WTC11 (cell line): ENCODE measurements around the gene CLCF1. TPM values are rescaled to one million over a fixed set of nuclear protein-coding genes. Genes with fewer than 3 reads are reported as not detected.

Experiments used
- ATAC-seq: fragments of 200-7000 bp; cut with Tn5 transposase; 2 replicates; pipeline ENCODE4 v1.10.0; 2021; ENCODE audit warnings: mild to moderate bottlenecking, moderate library complexity
- CTCF ChIA-PET: fragments of 300-600 bp; sonication (Branson Sonifier 250); formaldehyde crosslinking; loops from one replicate; lab custom pipeline; 2021; ENCODE audit warnings: antibody characterized with exemption; lab: Charles Lee
- POLR2A ChIA-PET: fragments of 350-600 bp; sonication (Branson Sonifier 250); formaldehyde crosslinking; loops from one replicate; lab custom pipeline; 2021; ENCODE audit warnings: antibody characterized with exemption; lab: Charles Lee
- DNase-seq: peaks from one replicate; pipeline ENCODE4 v3.0.0; 2021; ENCODE audit warnings: low spot score
- H3K27ac Mint-ChIP-seq: 2 replicates; pipeline ENCODE4 v1.8.0; 2021; ENCODE audit warnings: mixed read lengths
- H3K27me3 Mint-ChIP-seq: 2 replicates; pipeline ENCODE4 v1.8.0; 2021; ENCODE audit warnings: low read depth, mild to moderate bottlenecking, moderate library complexity, mixed read lengths
- H3K36me3 Mint-ChIP-seq: 2 replicates; pipeline ENCODE4 v1.8.0; 2021; ENCODE audit warnings: mixed read lengths
- H3K4me1 Mint-ChIP-seq: 2 replicates; pipeline ENCODE4 v1.8.0; 2022; ENCODE audit warnings: mixed read lengths
- H3K4me3 Mint-ChIP-seq: 2 replicates; pipeline ENCODE4 v1.8.0; 2021; ENCODE audit warnings: mild to moderate bottlenecking, moderate library complexity, mixed read lengths
- H3K9me3 Mint-ChIP-seq: 2 replicates; pipeline ENCODE4 v1.8.0; 2021; ENCODE audit warnings: mixed read lengths
- CREM ChIP-seq: sonication (generic); formaldehyde crosslinking; IDR thresholded peaks from 2 replicates; pipeline ENCODE4 v1.8.1; 2022; ENCODE audit warnings: mild to moderate bottlenecking, missing genetic modification reagents, moderate library complexity
- GTF2I ChIP-seq: fragments of 250-450 bp; sonication (Bioruptor Pico); conservative IDR thresholded peaks from 2 replicates; pipeline ENCODE4 v1.4.0; 2021; ENCODE audit warnings: mild to moderate bottlenecking
- NFYB ChIP-seq: sonication (generic); formaldehyde crosslinking; conservative IDR thresholded peaks from 2 replicates; pipeline ENCODE4 v1.8.0; 2022; ENCODE audit warnings: low read depth, missing genetic modification reagents
- PREB ChIP-seq: sonication (generic); formaldehyde crosslinking; IDR thresholded peaks from 2 replicates; pipeline ENCODE4 v1.8.1; 2022; ENCODE audit warnings: mild to moderate bottlenecking, missing genetic modification reagents, moderate library complexity, borderline replicate concordance
- PRRX2 ChIP-seq: fragments of 250-450 bp; sonication (Bioruptor Pico); IDR thresholded peaks from 2 replicates; pipeline ENCODE4 v1.8.0; 2021; ENCODE audit warnings: mild to moderate bottlenecking
- TCF7 ChIP-seq: sonication (generic); formaldehyde crosslinking; IDR thresholded peaks from 2 replicates; pipeline ENCODE4 v1.8.0; 2022; ENCODE audit warnings: mild to moderate bottlenecking, low read depth, missing genetic modification reagents, moderate library complexity
- TP53 ChIP-seq: sonication (generic); formaldehyde crosslinking; IDR thresholded peaks from 2 replicates; pipeline ENCODE4 v1.8.1; 2023; ENCODE audit warnings: mild to moderate bottlenecking, missing genetic modification reagents
- ZNF121 ChIP-seq: sonication (generic); formaldehyde crosslinking; IDR thresholded peaks from 2 replicates; pipeline ENCODE4 v1.8.0; 2023; ENCODE audit warnings: missing genetic modification reagents
- ZNF317 ChIP-seq: sonication (generic); formaldehyde crosslinking; IDR thresholded peaks from 2 replicates; pipeline ENCODE4 v1.8.1; 2023; ENCODE audit warnings: low read depth, mild to moderate bottlenecking, moderate library complexity, missing genetic modification reagents, borderline replicate concordance
- ZNF423 ChIP-seq: fragments of 250-450 bp; sonication (Bioruptor Pico); IDR thresholded peaks from 2 replicates; pipeline ENCODE4 v2.1.2; 2022; ENCODE audit warnings: mild to moderate bottlenecking, moderate library complexity
- total RNA-seq: library from RNA; stranded (reverse); gene quantifications from 3 replicates; pipeline ENCODE4 v1.2.3, GENCODE V29; 2021
- TF ChIP-seq, protein P1 (sequence below): sonication (generic); formaldehyde crosslinking; IDR thresholded peaks from 2 replicates; pipeline ENCODE4 v1.8.1; 2023; ENCODE audit warnings: mild to moderate bottlenecking, missing genetic modification reagents
- TF ChIP-seq, protein P2 (sequence below): sonication (generic); formaldehyde crosslinking; IDR thresholded peaks from 2 replicates; pipeline ENCODE4 v1.8.0; 2022; ENCODE audit warnings: mild to moderate bottlenecking, missing genetic modification reagents
- TF ChIP-seq, protein P3 (sequence below): fragments of 250-450 bp; sonication (Bioruptor Pico); IDR thresholded peaks from 2 replicates; pipeline ENCODE4 v1.9.0; 2021; ENCODE audit warnings: mild to moderate bottlenecking
- TF ChIP-seq, protein P4 (sequence below): sonication (generic); formaldehyde crosslinking; IDR thresholded peaks from 2 replicates; pipeline ENCODE4 v1.8.1; 2022; ENCODE audit warnings: low read depth, missing genetic modification reagents, borderline replicate concordance
- TF ChIP-seq, protein P5 (sequence below): fragments of 200-600 bp; IDR thresholded peaks from 2 replicates; pipeline ENCODE4 v1.8.0; 2022; ENCODE audit warnings: antibody characterized with exemption
- TF ChIP-seq, protein P6 (sequence below): sonication (generic); formaldehyde crosslinking; IDR thresholded peaks from 2 replicates; pipeline ENCODE4 v1.8.1; 2022; ENCODE audit warnings: mild to moderate bottlenecking, moderate library complexity, missing genetic modification reagents
- TF ChIP-seq, protein P7 (sequence below): sonication (generic); formaldehyde crosslinking; IDR thresholded peaks from 2 replicates; pipeline ENCODE4 v1.8.0; 2023; ENCODE audit warnings: mild to moderate bottlenecking, missing genetic modification reagents

The CLCF1 gene
- total RNA-seq, 1 experiment from 2014 or later = 0.92 TPM

- Mint-ChIP-seq H3K27me3 (peaks cover 69% of the 10 kb centered on the region), H3K36me3 (no peaks in the 10 kb centered on the region)
- DNase-seq = no peak
- TF ChIP-seq, protein P1, sequence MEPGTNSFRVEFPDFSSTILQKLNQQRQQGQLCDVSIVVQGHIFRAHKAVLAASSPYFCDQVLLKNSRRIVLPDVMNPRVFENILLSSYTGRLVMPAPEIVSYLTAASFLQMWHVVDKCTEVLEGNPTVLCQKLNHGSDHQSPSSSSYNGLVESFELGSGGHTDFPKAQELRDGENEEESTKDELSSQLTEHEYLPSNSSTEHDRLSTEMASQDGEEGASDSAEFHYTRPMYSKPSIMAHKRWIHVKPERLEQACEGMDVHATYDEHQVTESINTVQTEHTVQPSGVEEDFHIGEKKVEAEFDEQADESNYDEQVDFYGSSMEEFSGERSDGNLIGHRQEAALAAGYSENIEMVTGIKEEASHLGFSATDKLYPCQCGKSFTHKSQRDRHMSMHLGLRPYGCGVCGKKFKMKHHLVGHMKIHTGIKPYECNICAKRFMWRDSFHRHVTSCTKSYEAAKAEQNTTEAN (CRISPR knock-in tag) = no peak
- no peak for TF ChIP-seq PRRX2 (CRISPR knock-in tag)
- TF ChIP-seq, protein P2, sequence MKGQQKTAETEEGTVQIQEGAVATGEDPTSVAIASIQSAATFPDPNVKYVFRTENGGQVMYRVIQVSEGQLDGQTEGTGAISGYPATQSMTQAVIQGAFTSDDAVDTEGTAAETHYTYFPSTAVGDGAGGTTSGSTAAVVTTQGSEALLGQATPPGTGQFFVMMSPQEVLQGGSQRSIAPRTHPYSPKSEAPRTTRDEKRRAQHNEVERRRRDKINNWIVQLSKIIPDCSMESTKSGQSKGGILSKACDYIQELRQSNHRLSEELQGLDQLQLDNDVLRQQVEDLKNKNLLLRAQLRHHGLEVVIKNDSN (CRISPR knock-in tag) = no peak
- TF ChIP-seq, protein P3, sequence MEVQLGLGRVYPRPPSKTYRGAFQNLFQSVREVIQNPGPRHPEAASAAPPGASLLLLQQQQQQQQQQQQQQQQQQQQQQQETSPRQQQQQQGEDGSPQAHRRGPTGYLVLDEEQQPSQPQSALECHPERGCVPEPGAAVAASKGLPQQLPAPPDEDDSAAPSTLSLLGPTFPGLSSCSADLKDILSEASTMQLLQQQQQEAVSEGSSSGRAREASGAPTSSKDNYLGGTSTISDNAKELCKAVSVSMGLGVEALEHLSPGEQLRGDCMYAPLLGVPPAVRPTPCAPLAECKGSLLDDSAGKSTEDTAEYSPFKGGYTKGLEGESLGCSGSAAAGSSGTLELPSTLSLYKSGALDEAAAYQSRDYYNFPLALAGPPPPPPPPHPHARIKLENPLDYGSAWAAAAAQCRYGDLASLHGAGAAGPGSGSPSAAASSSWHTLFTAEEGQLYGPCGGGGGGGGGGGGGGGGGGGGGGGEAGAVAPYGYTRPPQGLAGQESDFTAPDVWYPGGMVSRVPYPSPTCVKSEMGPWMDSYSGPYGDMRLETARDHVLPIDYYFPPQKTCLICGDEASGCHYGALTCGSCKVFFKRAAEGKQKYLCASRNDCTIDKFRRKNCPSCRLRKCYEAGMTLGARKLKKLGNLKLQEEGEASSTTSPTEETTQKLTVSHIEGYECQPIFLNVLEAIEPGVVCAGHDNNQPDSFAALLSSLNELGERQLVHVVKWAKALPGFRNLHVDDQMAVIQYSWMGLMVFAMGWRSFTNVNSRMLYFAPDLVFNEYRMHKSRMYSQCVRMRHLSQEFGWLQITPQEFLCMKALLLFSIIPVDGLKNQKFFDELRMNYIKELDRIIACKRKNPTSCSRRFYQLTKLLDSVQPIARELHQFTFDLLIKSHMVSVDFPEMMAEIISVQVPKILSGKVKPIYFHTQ = no peak
- no peak for TF ChIP-seq ZNF423
- no peak for TF ChIP-seq PREB (CRISPR knock-in tag)
- TF ChIP-seq, protein P4, sequence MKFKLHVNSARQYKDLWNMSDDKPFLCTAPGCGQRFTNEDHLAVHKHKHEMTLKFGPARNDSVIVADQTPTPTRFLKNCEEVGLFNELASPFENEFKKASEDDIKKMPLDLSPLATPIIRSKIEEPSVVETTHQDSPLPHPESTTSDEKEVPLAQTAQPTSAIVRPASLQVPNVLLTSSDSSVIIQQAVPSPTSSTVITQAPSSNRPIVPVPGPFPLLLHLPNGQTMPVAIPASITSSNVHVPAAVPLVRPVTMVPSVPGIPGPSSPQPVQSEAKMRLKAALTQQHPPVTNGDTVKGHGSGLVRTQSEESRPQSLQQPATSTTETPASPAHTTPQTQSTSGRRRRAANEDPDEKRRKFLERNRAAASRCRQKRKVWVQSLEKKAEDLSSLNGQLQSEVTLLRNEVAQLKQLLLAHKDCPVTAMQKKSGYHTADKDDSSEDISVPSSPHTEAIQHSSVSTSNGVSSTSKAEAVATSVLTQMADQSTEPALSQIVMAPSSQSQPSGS (CRISPR knock-in tag) = no peak
- TF ChIP-seq, all 79 proteins: peak for 0
- CTCF ChIA-PET = interaction anchor here (0.8 to 25.7 kb wide), 12 partner anchors 9 to 186 kb away, joined by 3 to 842 read pairs (median 5); partner anchors contain the start of genes POLD4 and PPP1CA
- POLR2A ChIA-PET = interaction anchor here (0.7 to 1.2 kb wide), 5 partner anchors 19 to 1903 kb away, joined by 3 to 5 read pairs (median 3); partner anchors contain the start of genes POLD4 and PPP1CA
- Mint-ChIP-seq H3K27ac (no peak overlapping the region), H3K4me3 (peak overlapping the region; percentile 61), H3K9me3 (no peaks in the 10 kb centered on the region), H3K4me1 (peaks cover 36% of the 10 kb centered on the region)
- ATAC-seq = no peak
Observed at GRCh38 chr11:67376063-67376820, 2.8 kb upstream of the CLCF1 start.

- Mint-ChIP-seq H3K27me3 (peaks cover 70% of the 10 kb centered on the region), H3K4me1 (peaks cover 40% of the 10 kb centered on the region), H3K9me3 (no peaks in the 10 kb centered on the region), H3K36me3 (no peaks in the 10 kb centered on the region), H3K27ac (no peak overlapping the region), H3K4me3 (peak overlapping the region; percentile 61)
- DNase-seq = no peak
- CTCF ChIA-PET = interaction anchor here (0.6 to 25.7 kb wide), 19 partner anchors 9 to 187 kb away, joined by 3 to 842 read pairs (median 4); partner anchors contain the start of genes PITPNM1, POLD4, PPP1CA and RAD9A
- ATAC-seq = peak; percentile 7
- POLR2A ChIA-PET = interaction anchor here (0.6 to 1.2 kb wide), 4 partner anchors 19 to 164 kb away, joined by 3 to 4 read pairs (median 4); partner anchors contain the start of genes POLD4 and PPP1CA
- TF ChIP-seq, protein P5, sequence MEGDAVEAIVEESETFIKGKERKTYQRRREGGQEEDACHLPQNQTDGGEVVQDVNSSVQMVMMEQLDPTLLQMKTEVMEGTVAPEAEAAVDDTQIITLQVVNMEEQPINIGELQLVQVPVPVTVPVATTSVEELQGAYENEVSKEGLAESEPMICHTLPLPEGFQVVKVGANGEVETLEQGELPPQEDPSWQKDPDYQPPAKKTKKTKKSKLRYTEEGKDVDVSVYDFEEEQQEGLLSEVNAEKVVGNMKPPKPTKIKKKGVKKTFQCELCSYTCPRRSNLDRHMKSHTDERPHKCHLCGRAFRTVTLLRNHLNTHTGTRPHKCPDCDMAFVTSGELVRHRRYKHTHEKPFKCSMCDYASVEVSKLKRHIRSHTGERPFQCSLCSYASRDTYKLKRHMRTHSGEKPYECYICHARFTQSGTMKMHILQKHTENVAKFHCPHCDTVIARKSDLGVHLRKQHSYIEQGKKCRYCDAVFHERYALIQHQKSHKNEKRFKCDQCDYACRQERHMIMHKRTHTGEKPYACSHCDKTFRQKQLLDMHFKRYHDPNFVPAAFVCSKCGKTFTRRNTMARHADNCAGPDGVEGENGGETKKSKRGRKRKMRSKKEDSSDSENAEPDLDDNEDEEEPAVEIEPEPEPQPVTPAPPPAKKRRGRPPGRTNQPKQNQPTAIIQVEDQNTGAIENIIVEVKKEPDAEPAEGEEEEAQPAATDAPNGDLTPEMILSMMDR = no peak
- TF ChIP-seq, protein P6, sequence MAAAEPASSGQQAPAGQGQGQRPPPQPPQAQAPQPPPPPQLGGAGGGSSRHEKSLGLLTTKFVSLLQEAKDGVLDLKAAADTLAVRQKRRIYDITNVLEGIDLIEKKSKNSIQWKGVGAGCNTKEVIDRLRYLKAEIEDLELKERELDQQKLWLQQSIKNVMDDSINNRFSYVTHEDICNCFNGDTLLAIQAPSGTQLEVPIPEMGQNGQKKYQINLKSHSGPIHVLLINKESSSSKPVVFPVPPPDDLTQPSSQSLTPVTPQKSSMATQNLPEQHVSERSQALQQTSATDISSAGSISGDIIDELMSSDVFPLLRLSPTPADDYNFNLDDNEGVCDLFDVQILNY = no peak
- TF ChIP-seq, protein P2 (CRISPR knock-in tag) = no peak
- TF ChIP-seq ZNF121 (no peak), TCF7 (no peak), NFYB (no peak), GTF2I (CRISPR knock-in tag) (no peak), TP53 (CRISPR knock-in tag) (no peak), ZNF317 (CRISPR knock-in tag) (no peak), CREM (CRISPR knock-in tag) (no peak)
- TF ChIP-seq, protein P7, sequence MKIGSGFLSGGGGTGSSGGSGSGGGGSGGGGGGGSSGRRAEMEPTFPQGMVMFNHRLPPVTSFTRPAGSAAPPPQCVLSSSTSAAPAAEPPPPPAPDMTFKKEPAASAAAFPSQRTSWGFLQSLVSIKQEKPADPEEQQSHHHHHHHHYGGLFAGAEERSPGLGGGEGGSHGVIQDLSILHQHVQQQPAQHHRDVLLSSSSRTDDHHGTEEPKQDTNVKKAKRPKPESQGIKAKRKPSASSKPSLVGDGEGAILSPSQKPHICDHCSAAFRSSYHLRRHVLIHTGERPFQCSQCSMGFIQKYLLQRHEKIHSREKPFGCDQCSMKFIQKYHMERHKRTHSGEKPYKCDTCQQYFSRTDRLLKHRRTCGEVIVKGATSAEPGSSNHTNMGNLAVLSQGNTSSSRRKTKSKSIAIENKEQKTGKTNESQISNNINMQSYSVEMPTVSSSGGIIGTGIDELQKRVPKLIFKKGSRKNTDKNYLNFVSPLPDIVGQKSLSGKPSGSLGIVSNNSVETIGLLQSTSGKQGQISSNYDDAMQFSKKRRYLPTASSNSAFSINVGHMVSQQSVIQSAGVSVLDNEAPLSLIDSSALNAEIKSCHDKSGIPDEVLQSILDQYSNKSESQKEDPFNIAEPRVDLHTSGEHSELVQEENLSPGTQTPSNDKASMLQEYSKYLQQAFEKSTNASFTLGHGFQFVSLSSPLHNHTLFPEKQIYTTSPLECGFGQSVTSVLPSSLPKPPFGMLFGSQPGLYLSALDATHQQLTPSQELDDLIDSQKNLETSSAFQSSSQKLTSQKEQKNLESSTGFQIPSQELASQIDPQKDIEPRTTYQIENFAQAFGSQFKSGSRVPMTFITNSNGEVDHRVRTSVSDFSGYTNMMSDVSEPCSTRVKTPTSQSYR (CRISPR knock-in tag) = no peak
Observed at GRCh38 chr11:67375320-67376055, 2.1 kb upstream of the CLCF1 start.
